Dendritic cell treated with granulocyte-macrophage colony-stimulating factor and Interleukin-4, amounts not matched to agents 40 ng/mL and 50 ng/mL, for 4 days (primary cell): ENCODE results near the gene SYNPR.

Experiments
- H3K27ac Mint-ChIP-seq: one replicate; pipeline ENCODE4 v1.8.0; 2022; ENCODE audit warnings: mild to moderate bottlenecking, mixed read lengths
- H3K27me3 Mint-ChIP-seq: one replicate; pipeline ENCODE4 v1.8.0; 2022; ENCODE audit warnings: mild to moderate bottlenecking, mixed read lengths
- H3K36me3 Mint-ChIP-seq: one replicate; pipeline ENCODE4 v1.8.0; 2022; ENCODE audit warnings: low read depth, mixed read lengths
- H3K4me1 Mint-ChIP-seq: one replicate; pipeline ENCODE4 v1.8.0; 2022; ENCODE audit warnings: low read depth, mixed read lengths
- H3K4me3 Mint-ChIP-seq: one replicate; pipeline ENCODE4 v1.8.0; 2022; ENCODE audit warnings: mild to moderate bottlenecking, moderate library complexity, mixed read lengths
- H3K9me3 Mint-ChIP-seq: one replicate; pipeline ENCODE4 v1.8.0; 2022; ENCODE audit warnings: mixed read lengths
- intact Hi-C: fragments of 100-400 bp; cut with micrococcal nuclease; formaldehyde crosslinking; loops from one replicate; pipeline ENCODE4 v1.15.0; 2022

SYNPR gene

GRCh38 chr3:63478990-63479660, 201.0 kb downstream of the SYNPR start:
- Mint-ChIP-seq H3K4me1 (no peaks in the 10 kb centered on the region), H3K27ac (no peak overlapping the region), H3K36me3 (no peaks in the 10 kb centered on the region), H3K4me3 (no peak overlapping the region), H3K9me3 (peaks cover 12% of the 10 kb centered on the region), H3K27me3 (no peaks in the 10 kb centered on the region)
- intact Hi-C loops = no loop called here

- no peaks in the 10 kb centered on the region for H3K36me3 Mint-ChIP-seq
These were observed 201.5 kb downstream of the SYNPR start for GRCh38 chr3:63479661-63480035.

GRCh38 chr3:63481627-63482026, 203.5 kb downstream of the SYNPR start:
- no peak overlapping the region for H3K27ac Mint-ChIP-seq
- H3K27me3 Mint-ChIP-seq = no peaks in the 10 kb centered on the region
- no peaks in the 10 kb centered on the region for H3K4me1 Mint-ChIP-seq
- intact Hi-C loops = no loop called here
- no peaks in the 10 kb centered on the region for H3K36me3 Mint-ChIP-seq
- peaks cover 7% of the 10 kb centered on the region for H3K9me3 Mint-ChIP-seq
- H3K4me3 Mint-ChIP-seq = no peak overlapping the region

More at GRCh38 chr3:63479661-63480035, 201.5 kb downstream of the SYNPR start:
- Mint-ChIP-seq H3K4me3 (no peak overlapping the region), H3K4me1 (no peaks in the 10 kb centered on the region), H3K9me3 (peaks cover 12% of the 10 kb centered on the region), H3K27me3 (no peaks in the 10 kb centered on the region), H3K27ac (no peak overlapping the region)
- intact Hi-C loops = no loop called here

GRCh38 chr3:63482341-63482740, 204.2 kb downstream of the SYNPR start:
- Mint-ChIP-seq H3K4me1 (no peaks in the 10 kb centered on the region), H3K27me3 (no peaks in the 10 kb centered on the region), H3K9me3 (no peaks in the 10 kb centered on the region)

GRCh38 chr3:63492464-63492863, 214.4 kb downstream of the SYNPR start:
- Mint-ChIP-seq H3K36me3 (no peaks in the 10 kb centered on the region), H3K9me3 (no peaks in the 10 kb centered on the region), H3K4me3 (no peak overlapping the region), H3K27me3 (no peaks in the 10 kb centered on the region), H3K4me1 (no peaks in the 10 kb centered on the region), H3K27ac (no peak overlapping the region)
- intact Hi-C loops = no loop called here

More at GRCh38 chr3:63482341-63482740, 204.2 kb downstream of the SYNPR start:
- Mint-ChIP-seq H3K36me3 (no peaks in the 10 kb centered on the region), H3K27ac (no peak overlapping the region), H3K4me3 (no peak overlapping the region)
- intact Hi-C loops = no loop called here

GRCh38 chr3:63493101-63493500, 215.0 kb downstream of the SYNPR start:
- H3K36me3 Mint-ChIP-seq = no peaks in the 10 kb centered on the region
- intact Hi-C loops = no loop called here
- no peaks in the 10 kb centered on the region for H3K27me3 Mint-ChIP-seq
- no peaks in the 10 kb centered on the region for H3K4me1 Mint-ChIP-seq
- H3K27ac Mint-ChIP-seq = no peak overlapping the region
- no peak overlapping the region for H3K4me3 Mint-ChIP-seq
- H3K9me3 Mint-ChIP-seq = no peaks in the 10 kb centered on the region

- Mint-ChIP-seq H3K27me3 (no peaks in the 10 kb centered on the region), H3K36me3 (no peaks in the 10 kb centered on the region), H3K4me1 (no peaks in the 10 kb centered on the region), H3K27ac (no peak overlapping the region), H3K9me3 (no peaks in the 10 kb centered on the region), H3K4me3 (no peak overlapping the region)
- intact Hi-C loops = no loop called here
These were observed 216.5 kb downstream of the SYNPR start for GRCh38 chr3:63494646-63495045.

- Mint-ChIP-seq H3K27me3 (no peaks in the 10 kb centered on the region), H3K4me1 (no peaks in the 10 kb centered on the region), H3K9me3 (no peaks in the 10 kb centered on the region), H3K36me3 (no peaks in the 10 kb centered on the region), H3K27ac (no peak overlapping the region), H3K4me3 (no peak overlapping the region)
- intact Hi-C loops = no loop called here
These were observed 219.5 kb downstream of the SYNPR start for GRCh38 chr3:63497641-63498040.

GRCh38 chr3:63500196-63500595, 222.1 kb downstream of the SYNPR start:
- H3K9me3 Mint-ChIP-seq = no peaks in the 10 kb centered on the region
- H3K4me3 Mint-ChIP-seq = no peak overlapping the region
- intact Hi-C loops = no loop called here
- no peaks in the 10 kb centered on the region for H3K4me1 Mint-ChIP-seq
- H3K36me3 Mint-ChIP-seq = no peaks in the 10 kb centered on the region
- no peaks in the 10 kb centered on the region for H3K27me3 Mint-ChIP-seq
- H3K27ac Mint-ChIP-seq = no peak overlapping the region

- no peak overlapping the region for H3K4me3 Mint-ChIP-seq
- H3K27ac Mint-ChIP-seq = no peak overlapping the region
- intact Hi-C loops = no loop called here
- no peaks in the 10 kb centered on the region for H3K27me3 Mint-ChIP-seq
- H3K4me1 Mint-ChIP-seq = no peaks in the 10 kb centered on the region
- H3K9me3 Mint-ChIP-seq = no peaks in the 10 kb centered on the region
- no peaks in the 10 kb centered on the region for H3K36me3 Mint-ChIP-seq
These were observed 230.2 kb downstream of the SYNPR start for GRCh38 chr3:63508305-63508704.

- no peaks in the 10 kb centered on the region for H3K36me3 Mint-ChIP-seq
- H3K4me3 Mint-ChIP-seq = no peak overlapping the region
- H3K27ac Mint-ChIP-seq = no peak overlapping the region
- intact Hi-C loops = no loop called here
- H3K9me3 Mint-ChIP-seq = no peaks in the 10 kb centered on the region
- no peaks in the 10 kb centered on the region for H3K4me1 Mint-ChIP-seq
- no peaks in the 10 kb centered on the region for H3K27me3 Mint-ChIP-seq
These were observed 230.7 kb downstream of the SYNPR start for GRCh38 chr3:63508771-63509170.

GRCh38 chr3:63513791-63514190, 235.7 kb downstream of the SYNPR start:
- Mint-ChIP-seq H3K36me3 (no peaks in the 10 kb centered on the region), H3K4me3 (no peak overlapping the region), H3K4me1 (no peaks in the 10 kb centered on the region), H3K9me3 (no peaks in the 10 kb centered on the region), H3K27me3 (no peaks in the 10 kb centered on the region), H3K27ac (no peak overlapping the region)
- intact Hi-C loops = no loop called here

GRCh38 chr3:63514678-63515077, 236.6 kb downstream of the SYNPR start:
- Mint-ChIP-seq H3K36me3 (no peaks in the 10 kb centered on the region), H3K9me3 (no peaks in the 10 kb centered on the region)

GRCh38 chr3:63519426-63519825, 241.3 kb downstream of the SYNPR start:
- no peak overlapping the region for H3K4me3 Mint-ChIP-seq
- H3K27me3 Mint-ChIP-seq = no peaks in the 10 kb centered on the region
- H3K36me3 Mint-ChIP-seq = no peaks in the 10 kb centered on the region
- no peaks in the 10 kb centered on the region for H3K9me3 Mint-ChIP-seq
- intact Hi-C loops = no loop called here
- no peak overlapping the region for H3K27ac Mint-ChIP-seq
- H3K4me1 Mint-ChIP-seq = no peaks in the 10 kb centered on the region

More at GRCh38 chr3:63514678-63515077, 236.6 kb downstream of the SYNPR start:
- no peaks in the 10 kb centered on the region for H3K4me1 Mint-ChIP-seq
- H3K27ac Mint-ChIP-seq = no peak overlapping the region
- no peak overlapping the region for H3K4me3 Mint-ChIP-seq
- intact Hi-C loops = no loop called here
- no peaks in the 10 kb centered on the region for H3K27me3 Mint-ChIP-seq

- intact Hi-C loops = no loop called here
- Mint-ChIP-seq H3K27me3 (no peaks in the 10 kb centered on the region), H3K4me3 (no peak overlapping the region), H3K9me3 (no peaks in the 10 kb centered on the region), H3K36me3 (no peaks in the 10 kb centered on the region), H3K4me1 (no peaks in the 10 kb centered on the region), H3K27ac (no peak overlapping the region)
These were observed 243.5 kb downstream of the SYNPR start for GRCh38 chr3:63521657-63522056.
